GM10248 (cell line): ENCODE data around the gene OCA2.

Experiments
- CTCF ChIA-PET: fragments of 300-600 bp; sonication (Branson Sonifier 250); formaldehyde crosslinking; extraction: SDS; loops from one replicate; lab custom pipeline; 2021; ENCODE audit warnings: antibody characterized with exemption; lab: Yijun Ruan, JAX
- POLR2A ChIA-PET: fragments of 350-650 bp; sonication (Branson Sonifier 250); formaldehyde crosslinking; extraction: SDS; loops from one replicate; lab custom pipeline; 2020; ENCODE audit warnings: antibody characterized with exemption; lab: Yijun Ruan, JAX
- DNase-seq: peaks from one replicate; pipeline ENCODE4 v3.0.0; 2012; ENCODE audit errors: extremely low spot score
- TF ChIP-seq, protein P1 (sequence below): IDR thresholded peaks from 2 replicates; pipeline ENCODE4 v1.5.1; 2012; ENCODE audit warnings: mild to moderate bottlenecking, low read depth; ENCODE audit errors: extremely low read depth, missing control alignments, control extremely low read depth

The OCA2 gene

GRCh38 chr15:27870320-27870719 lies 228.8 kb downstream of the OCA2 start:
- DNase-seq: no peak
- CTCF ChIA-PET: no interaction called here
- TF ChIP-seq, protein P1, sequence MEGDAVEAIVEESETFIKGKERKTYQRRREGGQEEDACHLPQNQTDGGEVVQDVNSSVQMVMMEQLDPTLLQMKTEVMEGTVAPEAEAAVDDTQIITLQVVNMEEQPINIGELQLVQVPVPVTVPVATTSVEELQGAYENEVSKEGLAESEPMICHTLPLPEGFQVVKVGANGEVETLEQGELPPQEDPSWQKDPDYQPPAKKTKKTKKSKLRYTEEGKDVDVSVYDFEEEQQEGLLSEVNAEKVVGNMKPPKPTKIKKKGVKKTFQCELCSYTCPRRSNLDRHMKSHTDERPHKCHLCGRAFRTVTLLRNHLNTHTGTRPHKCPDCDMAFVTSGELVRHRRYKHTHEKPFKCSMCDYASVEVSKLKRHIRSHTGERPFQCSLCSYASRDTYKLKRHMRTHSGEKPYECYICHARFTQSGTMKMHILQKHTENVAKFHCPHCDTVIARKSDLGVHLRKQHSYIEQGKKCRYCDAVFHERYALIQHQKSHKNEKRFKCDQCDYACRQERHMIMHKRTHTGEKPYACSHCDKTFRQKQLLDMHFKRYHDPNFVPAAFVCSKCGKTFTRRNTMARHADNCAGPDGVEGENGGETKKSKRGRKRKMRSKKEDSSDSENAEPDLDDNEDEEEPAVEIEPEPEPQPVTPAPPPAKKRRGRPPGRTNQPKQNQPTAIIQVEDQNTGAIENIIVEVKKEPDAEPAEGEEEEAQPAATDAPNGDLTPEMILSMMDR: no peak
- POLR2A ChIA-PET: no interaction called here

GRCh38 chr15:27869697-27870281 lies 229.3 kb downstream of the OCA2 start:
- CTCF ChIA-PET: no interaction called here
- TF ChIP-seq, protein P1: no peak
- POLR2A ChIA-PET: no interaction called here
- DNase-seq: no peak

DNA sequence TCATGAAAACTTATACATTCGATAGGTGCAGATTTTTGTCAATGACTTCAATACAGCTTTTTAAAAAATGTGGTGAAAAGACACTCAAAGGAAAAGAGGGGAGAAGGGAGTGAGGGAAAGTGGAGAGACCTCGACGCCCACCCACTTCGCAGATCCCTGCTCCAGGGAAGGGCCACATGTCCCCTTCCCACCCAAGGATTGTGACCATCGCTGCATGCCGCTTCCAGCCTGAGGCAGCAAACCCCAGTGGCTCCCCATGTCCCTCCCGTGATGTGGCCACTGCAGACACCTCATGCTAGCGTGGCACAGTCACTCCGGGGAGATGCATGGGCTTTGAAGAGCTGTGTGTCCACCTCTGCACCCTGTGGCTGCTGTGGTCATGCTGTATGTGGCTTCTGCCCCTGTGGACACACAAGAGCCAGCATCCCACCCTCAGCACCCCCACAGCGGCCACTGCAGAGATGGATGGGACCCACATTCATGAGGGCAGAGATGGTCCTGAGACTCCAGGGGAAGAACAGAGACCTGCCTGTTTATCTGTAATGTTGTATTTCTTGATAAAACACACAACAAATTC lies 230.2 kb downstream of the OCA2 start:
- no peak for DNase-seq
- TF ChIP-seq, protein P1: no peak
- CTCF ChIA-PET: no interaction called here
- POLR2A ChIA-PET: no interaction called here

DNA sequence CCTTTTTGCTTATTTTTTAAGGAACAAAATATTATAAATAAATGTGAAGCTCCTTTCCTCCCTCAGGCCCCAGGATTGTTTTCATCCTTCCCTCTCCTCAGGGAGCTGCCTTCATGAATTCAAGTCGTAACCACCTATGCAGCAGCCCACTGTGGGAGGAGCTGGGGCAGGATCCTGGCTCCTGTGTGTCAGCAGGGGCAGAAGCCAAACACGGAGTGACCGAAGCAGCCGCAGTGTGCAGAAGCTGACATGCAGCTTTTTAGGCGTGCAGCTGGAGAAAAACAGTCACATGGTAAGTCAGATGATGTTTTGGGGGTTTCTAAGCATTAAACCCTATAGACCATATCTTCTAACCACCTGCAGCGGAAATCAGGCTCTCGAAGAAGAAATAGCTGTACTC lies 231.3 kb downstream of the OCA2 start:
- TF ChIP-seq, protein P1: no peak
- ChIA-PET POLR2A (no interaction called here), CTCF (no interaction called here)
- no peak for DNase-seq

- ChIA-PET POLR2A (no interaction called here), CTCF (no interaction called here)
- TF ChIP-seq, protein P1: no peak
- DNase-seq: no peak
Observed at GRCh38 chr15:27866505-27867165, 232.5 kb downstream of the OCA2 start.

DNA sequence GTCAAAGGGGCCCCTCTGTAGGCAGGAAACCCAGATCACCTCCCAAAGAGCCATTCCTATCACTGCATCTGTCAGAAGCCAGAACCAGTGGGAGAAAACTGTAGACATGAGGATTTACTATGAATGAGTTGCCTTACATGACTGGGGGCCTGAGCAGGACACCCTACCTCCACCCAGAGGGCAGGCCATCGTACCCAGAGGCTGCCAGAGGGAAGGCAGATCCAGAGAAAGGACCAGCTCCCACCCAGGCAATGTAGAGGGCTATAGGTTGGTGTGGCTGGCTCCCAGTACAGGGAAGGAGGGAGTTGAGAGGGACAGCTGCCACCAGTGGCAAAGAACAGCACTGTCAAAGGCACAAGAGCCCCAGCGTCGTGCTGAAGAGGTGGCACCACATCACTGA lies 233.2 kb downstream of the OCA2 start:
- no peak for DNase-seq
- TF ChIP-seq, protein P1: no peak
- ChIA-PET POLR2A (no interaction called here), CTCF (no interaction called here)
